HG03432 (cell line): ENCODE measurements around the gene EMILIN1.

Experiments used
- ATAC-seq: cut with Tn5 transposase; IDR thresholded peaks from one replicate; pipeline ENCODE4 v1.9.1; 2021; ENCODE audit warnings: mild to moderate bottlenecking, moderate library complexity; ENCODE audit not compliant: unreplicated experiment

EMILIN1 gene

GRCh38 chr2:27079233-27080139, 1.1 kb downstream of the EMILIN1 start:
- ATAC-seq, result no peak

- no peak for ATAC-seq
Observed at GRCh38 chr2:27080140-27080469, 1.7 kb downstream of the EMILIN1 start.

- no peak for ATAC-seq
Observed at GRCh38 chr2:27080603-27080936, 2.2 kb downstream of the EMILIN1 start.

- ATAC-seq, result no peak
Observed at GRCh38 chr2:27081984-27082772, 3.8 kb downstream of the EMILIN1 start.

GRCh38 chr2:27082773-27083409, 4.5 kb downstream of the EMILIN1 start:
- ATAC-seq, result no peak

DNA sequence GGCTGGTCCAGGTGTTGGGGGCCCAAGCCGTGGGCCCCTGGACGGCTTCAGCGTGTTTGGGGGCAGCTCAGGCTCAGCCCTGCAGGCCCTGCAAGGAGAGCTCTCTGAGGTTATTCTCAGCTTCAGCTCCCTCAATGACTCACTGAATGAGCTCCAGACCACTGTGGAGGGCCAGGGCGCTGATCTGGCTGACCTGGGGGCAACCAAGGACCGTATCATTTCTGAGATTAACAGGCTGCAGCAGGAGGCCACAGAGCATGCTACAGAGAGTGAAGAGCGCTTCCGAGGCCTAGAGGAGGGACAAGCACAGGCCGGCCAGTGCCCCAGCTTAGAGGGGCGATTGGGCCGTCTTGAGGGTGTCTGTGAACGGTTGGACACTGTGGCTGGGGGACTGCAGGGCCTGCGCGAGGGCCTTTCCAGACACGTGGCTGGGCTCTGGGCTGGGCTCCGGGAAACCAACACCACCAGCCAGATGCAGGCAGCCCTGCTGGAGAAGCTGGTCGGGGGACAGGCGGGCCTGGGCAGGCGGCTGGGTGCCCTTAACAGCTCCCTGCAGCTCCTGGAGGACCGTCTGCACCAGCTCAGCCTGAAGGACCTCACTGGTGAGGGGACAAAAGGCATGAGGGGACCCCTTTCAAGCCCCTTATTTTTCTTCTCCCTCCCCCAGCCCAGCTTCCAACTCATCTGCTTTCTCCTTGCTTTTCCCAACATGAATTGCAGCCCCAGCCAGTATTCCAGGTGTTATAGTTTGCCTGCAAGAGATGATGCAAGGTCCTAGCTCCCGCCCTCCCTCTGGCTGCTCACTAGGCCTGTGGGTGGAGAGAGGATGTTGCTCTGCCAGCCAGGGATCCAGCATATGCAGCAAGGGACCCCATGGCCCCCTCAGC, 5.2 kb downstream of the EMILIN1 start:
- no peak for ATAC-seq

DNA sequence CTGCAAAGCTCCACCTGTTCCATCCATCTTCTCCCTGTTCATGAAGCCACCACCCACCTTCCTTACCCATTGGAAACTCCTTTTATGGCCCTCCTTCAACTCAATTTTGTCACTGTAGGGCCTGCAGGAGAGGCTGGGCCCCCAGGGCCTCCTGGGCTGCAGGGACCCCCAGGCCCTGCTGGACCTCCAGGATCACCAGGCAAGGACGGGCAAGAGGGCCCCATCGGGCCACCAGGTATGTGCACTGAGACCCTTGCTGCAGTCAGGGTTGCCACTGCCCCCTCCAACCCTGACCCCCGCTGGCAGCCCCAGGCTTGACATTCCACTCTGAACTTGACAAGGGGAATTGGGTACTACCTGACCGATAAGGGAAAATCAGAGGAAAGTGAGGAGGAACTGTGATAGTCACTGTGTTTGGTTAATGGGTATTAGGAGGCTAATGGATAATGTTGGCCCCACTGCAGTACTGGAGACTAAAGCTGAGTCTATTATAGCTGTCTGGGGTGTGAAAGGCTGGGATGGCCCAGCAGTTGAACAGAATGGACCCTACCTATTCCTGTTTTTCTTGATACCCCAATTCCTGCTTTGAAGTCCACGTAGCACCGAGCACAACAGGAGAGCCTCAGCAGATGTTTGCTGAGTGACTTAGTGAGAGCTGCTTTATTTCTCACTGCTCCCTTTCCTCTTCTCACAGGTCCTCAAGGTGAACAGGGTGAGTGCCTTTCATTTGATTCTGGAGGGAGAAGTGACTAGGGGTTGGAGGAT, 6.1 kb downstream of the EMILIN1 start:
- no peak for ATAC-seq

DNA sequence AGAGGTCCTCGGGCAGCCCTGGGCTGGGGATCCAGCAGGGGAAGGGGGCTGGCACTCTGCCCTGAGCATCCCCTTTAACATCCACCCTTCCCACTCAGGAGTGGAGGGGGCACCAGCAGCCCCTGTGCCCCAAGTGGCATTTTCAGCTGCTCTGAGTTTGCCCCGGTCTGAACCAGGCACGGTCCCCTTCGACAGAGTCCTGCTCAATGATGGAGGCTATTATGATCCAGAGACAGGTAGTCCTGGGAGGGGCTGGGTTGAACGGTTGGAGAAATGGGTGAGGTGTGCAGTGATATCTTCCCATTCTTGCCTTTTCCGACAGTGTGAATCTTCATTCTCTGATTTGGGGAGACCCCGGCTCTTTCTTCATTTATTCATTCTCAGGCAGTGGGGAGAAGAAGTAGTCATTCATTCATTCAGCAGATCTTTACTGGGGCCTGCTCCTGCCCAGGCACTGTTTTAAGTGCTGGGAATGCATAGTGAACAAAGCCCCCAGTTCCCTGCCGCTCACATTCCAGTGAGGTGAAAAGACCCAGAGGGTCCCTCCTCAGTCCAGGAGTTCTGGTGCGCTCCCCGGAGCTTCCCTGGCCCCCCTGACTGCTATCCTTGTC, 6.8 kb downstream of the EMILIN1 start:
- no peak for ATAC-seq

- peak; percentile 10 for ATAC-seq
Observed at GRCh38 chr2:27085673-27086089, 7.3 kb downstream of the EMILIN1 start.

- peak; percentile 83 for ATAC-seq
Observed at GRCh38 chr2:27086090-27086723, 7.8 kb downstream of the EMILIN1 start.

GRCh38 chr2:27086724-27087593, 8.5 kb downstream of the EMILIN1 start, which contains the start of gene KHK:
KHK (plus strand) TSS chr2:27086772; CDS start chr2:27087260, 488 bp downstream.
- ATAC-seq, result peak; percentile 17

- no peak for ATAC-seq
Observed at GRCh38 chr2:27087823-27088410, 9.5 kb downstream of the EMILIN1 start.

GRCh38 chr2:27088634-27089033, 10.2 kb downstream of the EMILIN1 start:
- no peak for ATAC-seq

DNA sequence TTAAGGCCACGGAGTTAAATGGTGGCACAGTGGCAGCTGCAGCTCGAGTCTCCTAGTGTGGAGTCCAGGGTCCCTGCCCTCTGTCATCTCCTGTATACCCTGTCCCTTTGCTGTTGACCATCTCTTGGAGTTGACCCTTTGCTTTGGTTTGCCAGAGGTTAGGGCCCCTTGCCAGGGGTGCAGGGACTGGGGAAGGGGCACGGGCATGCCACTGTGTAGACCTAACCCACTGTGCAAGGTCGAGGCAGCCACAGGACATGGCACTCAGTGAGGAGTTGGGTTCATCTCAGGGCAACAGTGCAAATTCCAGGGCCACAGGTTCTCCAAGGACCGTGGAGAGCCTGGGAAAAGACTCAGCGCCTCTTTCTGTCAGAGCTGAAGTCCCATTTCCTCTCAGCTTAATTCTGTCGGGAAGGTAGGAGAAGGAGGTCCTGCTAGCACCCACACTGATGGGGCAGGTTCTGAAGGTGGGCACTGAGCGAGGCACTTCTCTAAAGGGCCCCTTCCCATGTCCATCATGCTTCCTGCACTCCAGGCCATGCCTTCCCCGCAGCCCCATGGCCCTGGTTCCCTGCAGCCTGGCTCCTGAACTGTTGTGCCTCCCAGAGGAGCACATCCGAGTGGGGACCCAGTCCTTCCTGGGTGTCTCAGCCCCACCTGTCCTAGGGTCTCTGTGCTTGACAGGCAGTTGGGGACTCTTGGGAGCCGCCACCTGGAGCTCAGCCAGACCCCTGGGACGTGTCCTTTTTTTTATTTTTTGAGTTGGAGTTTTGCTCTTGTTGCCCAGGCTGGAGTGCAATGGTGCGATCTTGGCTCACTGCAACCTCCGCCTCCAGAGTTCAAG, 10.9 kb downstream of the EMILIN1 start:
- ATAC-seq, result no peak

- no peak for ATAC-seq
Observed at GRCh38 chr2:27091746-27092695, 13.6 kb downstream of the EMILIN1 start.
